Measurements from ENCODE around the gene CRACR2B. TPM values are rescaled to one million over a fixed set of nuclear protein-coding genes. Genes with fewer than 3 reads are reported as not detected.

CRACR2B gene
- total RNA-seq, 1 experiment from 2014 or later, result 132 TPM

DNA sequence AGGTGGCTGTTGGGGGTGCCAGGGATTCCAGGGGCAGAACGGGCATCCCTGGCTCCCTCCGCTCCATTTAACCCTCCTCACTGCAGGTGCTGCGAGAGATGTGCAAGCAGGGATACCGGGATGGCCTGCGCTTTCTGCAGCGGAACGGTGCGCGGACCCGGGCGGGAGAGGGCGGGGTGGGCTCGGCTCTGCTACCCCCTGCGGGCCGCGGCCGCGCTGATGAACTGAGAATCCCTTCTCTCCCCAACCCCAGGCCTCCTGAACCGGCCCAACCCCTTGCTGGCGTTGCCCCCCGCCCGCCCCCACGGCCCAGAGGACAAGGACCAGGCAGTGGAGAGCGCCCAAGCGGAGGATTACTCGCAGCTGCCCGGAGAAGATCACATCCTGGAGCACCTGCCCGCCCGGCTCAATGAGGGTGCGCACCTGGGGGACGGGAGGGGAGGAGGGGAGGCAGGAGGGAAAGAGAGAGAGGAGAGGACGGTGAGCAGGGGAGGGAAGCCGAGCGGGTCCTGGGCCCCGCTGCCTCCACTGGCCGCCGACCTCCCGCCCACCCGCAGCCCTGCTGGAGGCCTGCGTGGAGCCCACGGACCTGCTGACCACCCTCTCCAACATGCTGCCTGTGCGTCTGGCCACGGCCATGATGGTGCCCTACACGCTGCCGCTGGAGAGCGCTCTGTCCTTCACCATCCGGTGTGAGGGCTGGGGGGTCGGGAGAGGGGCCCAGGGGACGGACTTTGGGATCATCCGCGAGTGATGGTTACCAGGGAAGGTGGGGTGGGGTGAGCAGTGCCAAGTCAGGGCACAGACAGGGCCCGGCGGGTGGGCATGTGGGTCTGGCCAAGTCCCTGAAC is 4.1 kb upstream of the CRACR2B start:
- no peak; the same call in none of the 2 replicates for TF ChIP-seq POLR2AphosphoS5 (IDR thresholded peaks at IDR 0.05; ENCODE audit: low read depth, low read length)
- TF ChIP-seq, protein P1, sequence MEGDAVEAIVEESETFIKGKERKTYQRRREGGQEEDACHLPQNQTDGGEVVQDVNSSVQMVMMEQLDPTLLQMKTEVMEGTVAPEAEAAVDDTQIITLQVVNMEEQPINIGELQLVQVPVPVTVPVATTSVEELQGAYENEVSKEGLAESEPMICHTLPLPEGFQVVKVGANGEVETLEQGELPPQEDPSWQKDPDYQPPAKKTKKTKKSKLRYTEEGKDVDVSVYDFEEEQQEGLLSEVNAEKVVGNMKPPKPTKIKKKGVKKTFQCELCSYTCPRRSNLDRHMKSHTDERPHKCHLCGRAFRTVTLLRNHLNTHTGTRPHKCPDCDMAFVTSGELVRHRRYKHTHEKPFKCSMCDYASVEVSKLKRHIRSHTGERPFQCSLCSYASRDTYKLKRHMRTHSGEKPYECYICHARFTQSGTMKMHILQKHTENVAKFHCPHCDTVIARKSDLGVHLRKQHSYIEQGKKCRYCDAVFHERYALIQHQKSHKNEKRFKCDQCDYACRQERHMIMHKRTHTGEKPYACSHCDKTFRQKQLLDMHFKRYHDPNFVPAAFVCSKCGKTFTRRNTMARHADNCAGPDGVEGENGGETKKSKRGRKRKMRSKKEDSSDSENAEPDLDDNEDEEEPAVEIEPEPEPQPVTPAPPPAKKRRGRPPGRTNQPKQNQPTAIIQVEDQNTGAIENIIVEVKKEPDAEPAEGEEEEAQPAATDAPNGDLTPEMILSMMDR (IDR thresholded peaks at IDR 0.05), result no peak
- TF ChIP-seq, protein P2, sequence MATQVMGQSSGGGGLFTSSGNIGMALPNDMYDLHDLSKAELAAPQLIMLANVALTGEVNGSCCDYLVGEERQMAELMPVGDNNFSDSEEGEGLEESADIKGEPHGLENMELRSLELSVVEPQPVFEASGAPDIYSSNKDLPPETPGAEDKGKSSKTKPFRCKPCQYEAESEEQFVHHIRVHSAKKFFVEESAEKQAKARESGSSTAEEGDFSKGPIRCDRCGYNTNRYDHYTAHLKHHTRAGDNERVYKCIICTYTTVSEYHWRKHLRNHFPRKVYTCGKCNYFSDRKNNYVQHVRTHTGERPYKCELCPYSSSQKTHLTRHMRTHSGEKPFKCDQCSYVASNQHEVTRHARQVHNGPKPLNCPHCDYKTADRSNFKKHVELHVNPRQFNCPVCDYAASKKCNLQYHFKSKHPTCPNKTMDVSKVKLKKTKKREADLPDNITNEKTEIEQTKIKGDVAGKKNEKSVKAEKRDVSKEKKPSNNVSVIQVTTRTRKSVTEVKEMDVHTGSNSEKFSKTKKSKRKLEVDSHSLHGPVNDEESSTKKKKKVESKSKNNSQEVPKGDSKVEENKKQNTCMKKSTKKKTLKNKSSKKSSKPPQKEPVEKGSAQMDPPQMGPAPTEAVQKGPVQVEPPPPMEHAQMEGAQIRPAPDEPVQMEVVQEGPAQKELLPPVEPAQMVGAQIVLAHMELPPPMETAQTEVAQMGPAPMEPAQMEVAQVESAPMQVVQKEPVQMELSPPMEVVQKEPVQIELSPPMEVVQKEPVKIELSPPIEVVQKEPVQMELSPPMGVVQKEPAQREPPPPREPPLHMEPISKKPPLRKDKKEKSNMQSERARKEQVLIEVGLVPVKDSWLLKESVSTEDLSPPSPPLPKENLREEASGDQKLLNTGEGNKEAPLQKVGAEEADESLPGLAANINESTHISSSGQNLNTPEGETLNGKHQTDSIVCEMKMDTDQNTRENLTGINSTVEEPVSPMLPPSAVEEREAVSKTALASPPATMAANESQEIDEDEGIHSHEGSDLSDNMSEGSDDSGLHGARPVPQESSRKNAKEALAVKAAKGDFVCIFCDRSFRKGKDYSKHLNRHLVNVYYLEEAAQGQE (IDR thresholded peaks at IDR 0.05; ENCODE audit: insufficient read depth in 1 of 2, low read depth in 2 of 2, low read length in 1 of 2), result no peak
- TF ChIP-seq TCF7L2 (IDR thresholded peaks at IDR 0.05; ENCODE audit: low read depth, low read length), result no peak
- no peak for TF ChIP-seq SIN3A (IDR thresholded peaks at IDR 0.05; ENCODE audit: borderline replicate concordance, insufficient read depth, low read depth, low read length)
- POLR2A ChIA-PET, result no interaction called here
- ATAC-seq, result no peak
- no TSS peak for BruUV-seq (replicated peaks)
- Histone ChIP-seq H3K4me3 (ENCODE audit: low read depth in 2 of 2, low read length in 2 of 2) (no peak overlapping the region), H3K9me3 (ENCODE audit: control insufficient read depth, insufficient read depth, low read depth, low read length) (no peaks in the 10 kb centered on the region), H3K36me3 (ENCODE audit: control insufficient read depth, insufficient read depth, low read length) (0 out of 2 replicates have a peak, but pooled peaks cover 2% of the 10 kb centered on the region), H3K27me3 (ENCODE audit: control insufficient read depth, insufficient read depth, low read length) (no peaks in the 10 kb centered on the region), H3K4me1 (ENCODE audit: control insufficient read depth, insufficient read depth, low read length) (peaks cover 65% of the 10 kb centered on the region), H3K27ac (ENCODE audit: low read length) (no peak overlapping the region)
- CTCF ChIA-PET, result no interaction called here
- DNase-seq (ENCODE audit: low read depth, low spot score), result no peak
- intact Hi-C loops (cut with micrococcal nuclease; ENCODE audit: unreplicated experiment) (no loop called here), in situ Hi-C loops (cut with HindIII; ENCODE audit: low pct_unique_long_range_greater_than_20kb, low sequenced_read_pairs) (no loop called here)

DNA sequence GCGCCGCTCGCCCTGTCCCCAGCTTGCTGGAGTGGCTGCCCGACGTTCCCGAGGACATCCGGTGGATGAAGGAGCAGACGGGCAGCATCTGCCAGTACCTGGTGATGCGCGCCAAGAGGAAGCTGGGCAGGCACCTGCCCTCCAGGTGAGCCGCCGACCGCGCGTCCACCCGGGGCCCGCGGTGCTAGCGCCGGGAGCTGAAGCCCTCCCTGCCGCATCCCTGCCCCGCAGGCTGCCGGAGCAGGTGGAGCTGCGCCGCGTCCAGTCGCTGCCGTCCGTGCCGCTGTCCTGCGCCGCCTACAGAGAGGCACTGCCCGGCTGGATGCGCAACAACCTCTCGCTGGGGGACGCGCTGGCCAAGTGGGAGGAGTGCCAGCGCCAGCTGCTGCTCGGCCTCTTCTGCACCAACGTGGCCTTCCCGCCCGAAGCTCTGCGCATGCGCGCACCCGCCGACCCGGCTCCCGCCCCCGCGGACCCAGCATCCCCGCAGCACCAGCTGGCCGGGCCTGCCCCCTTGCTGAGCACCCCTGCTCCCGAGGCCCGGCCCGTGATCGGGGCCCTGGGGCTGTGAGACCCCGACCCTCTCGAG is 3.3 kb upstream of the CRACR2B start:
- in situ Hi-C loops (cut with HindIII; ENCODE audit: low pct_unique_long_range_greater_than_20kb, low sequenced_read_pairs) (no loop called here), intact Hi-C loops (cut with micrococcal nuclease; ENCODE audit: unreplicated experiment) (no loop called here)
- DNase-seq (ENCODE audit: low read depth, low spot score), result no peak
- 0 out of 2 replicates have a peak, but pooled peaks cover 2% of the 10 kb centered on the region for H3K36me3 ChIP-seq (ENCODE audit: control insufficient read depth, insufficient read depth, low read length)
- no peak overlapping the region for H3K4me3 ChIP-seq (ENCODE audit: low read depth in 2 of 2, low read length in 2 of 2)
- no peak for ATAC-seq
- H3K27ac ChIP-seq (ENCODE audit: low read length), result no peak overlapping the region
- TF ChIP-seq TCF7L2 (IDR thresholded peaks at IDR 0.05; ENCODE audit: low read depth, low read length) (no peak), SIN3A (IDR thresholded peaks at IDR 0.05; ENCODE audit: borderline replicate concordance, insufficient read depth, low read depth, low read length) (no peak), POLR2AphosphoS5 (IDR thresholded peaks at IDR 0.05; ENCODE audit: low read depth, low read length) (no peak; the same call in 1 of the 2 replicates)
- TF ChIP-seq, protein P1 (IDR thresholded peaks at IDR 0.05), result no peak
- TF ChIP-seq, protein P2 (IDR thresholded peaks at IDR 0.05; ENCODE audit: insufficient read depth in 1 of 2, low read depth in 2 of 2, low read length in 1 of 2), result no peak
- H3K27me3 ChIP-seq (ENCODE audit: control insufficient read depth, insufficient read depth, low read length), result no peaks in the 10 kb centered on the region
- POLR2A ChIA-PET, result no interaction called here
- TSS peak; percentile 9 for BruUV-seq (replicated peaks)
- H3K4me1 ChIP-seq (ENCODE audit: control insufficient read depth, insufficient read depth, low read length), result peaks cover 68% of the 10 kb centered on the region
- CTCF ChIA-PET, result no interaction called here
- H3K9me3 ChIP-seq (ENCODE audit: control insufficient read depth, insufficient read depth, low read depth, low read length), result no peaks in the 10 kb centered on the region

Measured in Panc1 (cell line).